Hematopoietic multipotent progenitor cell (in vitro differentiated cells): ENCODE measurements around the gene CMTM2. TPM values are rescaled to one million over a fixed set of nuclear protein-coding genes. Genes with fewer than 3 reads are reported as not detected.
A peak's percentile ranks its signal among the peaks of the same experiment; 100 is the strongest.
"Not testable (repeated sequence)": the region's sequence is repeated elsewhere in the genome, so short reads cannot be mapped to it uniquely, and the experiment has no call there.

Source experiments
- DNase-seq, 3 donors: peaks; one replicate each; pipeline ENCODE4 v3.0.0-alpha.2; 2011 to 2015; ENCODE audit warnings: low read depth in 2 of 3, low spot score in 2 of 3
- total RNA-seq: library from RNA; depleted of rRNA; stranded (reverse); fragments of >200 nt; gene quantifications from one replicate; pipeline ENCODE4 v1.2.3, GENCODE V29; 2012

The CMTM2 gene
- total RNA-seq, 1 donor: 0.54 TPM

DNA sequence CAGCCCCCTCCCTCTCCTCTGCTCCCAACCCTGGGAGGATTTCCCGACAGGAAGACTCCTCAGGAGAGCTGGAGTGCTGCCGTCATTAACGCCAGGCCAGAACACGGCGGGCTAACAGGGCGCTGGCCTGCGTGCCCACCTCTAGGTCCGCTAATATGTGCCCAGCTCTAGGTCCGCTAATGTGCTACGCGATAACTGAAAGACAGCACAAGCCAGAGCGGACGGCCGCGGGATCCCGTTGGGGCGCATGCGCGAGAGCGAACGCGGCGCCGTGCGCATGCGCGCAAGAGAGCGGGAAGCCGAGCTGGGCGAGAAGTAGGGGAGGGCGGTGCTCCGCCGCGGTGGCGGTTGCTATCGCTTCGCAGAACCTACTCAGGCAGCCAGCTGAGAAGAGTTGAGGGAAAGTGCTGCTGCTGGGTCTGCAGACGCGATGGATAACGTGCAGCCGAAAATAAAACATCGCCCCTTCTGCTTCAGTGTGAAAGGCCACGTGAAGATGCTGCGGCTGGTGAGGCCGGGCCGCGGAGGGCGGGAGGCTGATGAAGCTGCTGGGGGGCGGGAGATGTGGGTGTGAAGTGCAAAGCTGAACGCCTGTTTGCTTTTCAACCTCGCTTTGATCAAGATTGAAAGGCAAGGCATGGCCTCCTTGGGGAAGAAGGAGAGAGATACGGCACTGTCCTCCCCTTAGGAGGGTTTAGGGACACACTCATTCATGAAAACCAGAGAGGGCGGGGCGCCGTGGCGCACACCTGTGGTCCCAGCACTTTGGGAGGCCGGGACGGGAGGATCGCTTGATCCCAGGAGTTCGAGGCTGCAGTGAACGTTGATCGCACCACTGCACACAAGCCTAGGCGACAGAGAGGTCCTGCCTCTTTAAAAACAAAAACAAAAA, 26.7 kb upstream of the CMTM2 start, which contains the start of gene CKLF:
CKLF (plus strand) TSS at position 291 of the 892 bp plus-strand sequence; CDS start at position 431, 140 bp downstream.
- DNase-seq: peak; percentile 90 to 94 (median 93)

- DNase-seq: no peak
Observed at GRCh38 chr16:66553223-66553622, 26.0 kb upstream of the CMTM2 start.

GRCh38 chr16:66554021-66554420, 25.2 kb upstream of the CMTM2 start:
- DNase-seq: no peak

DNA sequence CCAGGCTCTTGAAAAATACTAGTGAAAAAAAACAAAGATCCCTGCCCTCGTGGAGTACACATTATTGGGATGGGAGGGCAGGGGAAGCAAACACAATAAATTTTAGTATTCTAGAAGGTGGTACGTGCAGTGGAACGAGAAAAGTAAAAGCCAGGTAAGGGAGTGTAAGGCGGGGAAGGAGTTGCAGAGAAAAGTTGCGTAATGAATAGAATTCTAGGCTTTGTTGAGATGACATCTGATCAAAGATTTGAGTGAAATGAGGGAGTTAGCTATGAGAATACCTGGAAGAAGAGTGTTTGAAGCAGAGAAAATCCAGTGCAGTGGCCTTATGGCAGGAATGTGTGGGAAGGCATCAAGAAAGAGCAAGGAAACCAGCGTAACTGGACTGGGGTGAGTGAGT, 24.8 kb upstream of the CMTM2 start:
- DNase-seq: no peak

DNA sequence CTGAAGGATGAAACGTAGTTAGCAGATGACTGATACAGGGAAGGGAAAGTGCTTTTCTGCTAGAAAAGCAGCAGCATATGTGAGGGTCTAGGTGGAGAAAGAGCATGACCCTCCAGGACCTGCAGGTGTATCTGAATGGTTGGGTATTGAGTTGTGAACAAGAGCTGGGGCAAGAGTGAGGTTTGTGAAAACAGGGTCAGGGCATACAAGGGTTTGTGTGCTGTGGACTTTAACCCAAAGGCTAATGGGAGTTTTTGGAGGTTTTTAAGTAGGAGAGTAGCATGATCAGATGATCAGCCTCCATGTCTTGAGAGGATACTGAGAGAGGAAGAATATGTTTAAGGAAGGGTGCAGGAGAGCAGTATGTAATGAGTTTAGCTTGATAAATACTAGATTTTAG, 19.2 kb upstream of the CMTM2 start:
- no peak for DNase-seq

- DNase-seq: no peak
Observed at GRCh38 chr16:66561381-66562080, 17.7 kb upstream of the CMTM2 start.

DNA sequence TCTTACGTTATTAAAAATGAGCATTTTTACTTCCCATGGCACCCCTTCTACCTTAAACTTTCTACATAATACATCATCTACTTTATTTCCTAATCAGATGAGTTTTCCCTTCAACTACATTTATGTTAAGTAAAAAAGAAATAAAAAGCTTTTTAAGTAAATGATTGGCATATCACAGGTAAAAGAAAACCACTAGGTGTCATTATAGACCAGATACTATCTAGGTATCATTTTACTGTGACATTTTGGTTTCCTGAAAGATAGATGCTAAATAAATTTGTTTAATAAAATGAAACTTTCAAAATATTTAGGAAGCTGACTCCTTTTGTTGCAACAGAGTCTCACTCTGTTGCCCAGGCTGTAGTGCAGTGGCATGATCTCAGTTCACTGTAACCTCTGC, 16.9 kb upstream of the CMTM2 start:
- DNase-seq: no peak

GRCh38 chr16:66562986-66563385, 16.3 kb upstream of the CMTM2 start:
- DNase-seq: peak in 1 of 3 donors; percentile 36

DNA sequence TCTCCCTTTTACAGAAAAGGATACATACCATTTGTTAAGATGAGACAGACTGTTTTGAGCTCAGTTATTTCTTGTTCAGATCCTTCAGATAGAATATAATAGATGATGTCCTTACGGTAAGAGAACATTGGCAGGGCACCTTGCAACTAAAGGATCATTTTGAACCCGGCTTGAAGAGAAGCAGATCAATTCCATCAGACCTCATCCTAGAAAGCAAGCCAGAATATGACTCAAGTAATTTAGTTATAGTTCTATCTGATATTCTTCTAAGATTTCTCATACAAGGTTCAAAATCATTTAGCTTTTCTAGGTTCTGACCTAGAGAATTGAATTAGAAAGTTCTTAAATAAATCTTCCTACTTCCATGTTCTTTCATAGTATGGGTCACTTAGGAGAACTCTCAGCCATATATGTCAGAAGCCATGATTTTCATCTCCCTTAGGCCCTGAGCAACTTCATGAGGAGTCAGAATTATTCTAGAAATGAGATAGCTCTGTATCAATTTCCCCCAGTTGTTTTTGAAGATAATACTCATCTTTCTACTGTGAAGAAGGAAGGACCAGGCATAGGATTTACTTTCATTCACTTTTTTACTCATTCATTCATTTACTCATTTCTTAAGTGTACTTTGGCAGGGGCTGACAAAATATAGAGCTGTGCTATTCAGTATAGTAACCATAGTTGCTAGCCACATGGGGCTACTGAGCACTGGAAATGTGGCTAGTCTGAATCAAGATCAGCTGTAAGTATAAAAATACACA, 15.5 kb upstream of the CMTM2 start:
- no peak for DNase-seq

DNA sequence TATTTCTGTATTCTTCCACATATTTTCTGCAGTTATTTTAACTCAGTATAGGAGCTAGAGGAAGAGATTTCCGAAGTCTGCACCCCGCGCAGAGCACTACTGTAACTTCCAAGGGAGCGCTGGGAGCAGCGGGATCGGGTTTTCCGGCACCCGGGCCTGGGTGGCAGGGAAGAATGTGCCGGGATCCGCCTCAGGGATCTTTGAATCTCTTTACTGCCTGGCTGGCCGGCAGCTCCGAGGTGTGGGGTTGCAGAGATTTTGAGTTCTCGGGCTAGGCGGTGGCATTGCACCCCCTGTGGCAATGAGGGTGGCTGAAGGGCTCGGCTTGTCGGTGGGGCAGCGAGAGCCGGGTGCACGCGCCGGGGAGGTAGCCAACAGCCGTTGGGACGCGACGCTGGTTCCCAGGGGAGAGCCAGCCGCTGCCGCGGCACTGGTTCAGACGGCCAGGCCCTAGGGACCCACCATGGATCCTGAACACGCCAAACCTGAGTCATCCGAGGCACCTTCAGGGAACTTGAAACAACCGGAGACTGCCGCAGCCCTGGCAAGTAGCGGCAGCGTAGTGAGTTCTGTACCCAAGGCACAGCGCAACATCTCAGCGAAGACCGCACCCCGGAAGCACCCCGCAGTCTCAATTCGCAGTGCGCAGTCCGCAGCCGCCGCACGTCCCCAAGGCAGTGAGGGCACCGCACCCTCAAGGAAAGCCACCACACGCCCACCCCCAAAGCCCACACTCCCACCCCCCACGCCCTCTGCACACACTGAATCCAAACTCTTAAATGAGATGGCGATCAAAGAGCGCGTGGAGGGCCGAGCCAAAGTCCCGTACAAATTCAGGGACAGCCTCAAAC, 13.0 kb upstream of the CMTM2 start, which contains the start of gene CMTM1:
CMTM1 (plus strand) TSS at position 389 of the 851 bp plus-strand sequence; CDS start at position 464, 75 bp downstream.
- no peak for DNase-seq

DNA sequence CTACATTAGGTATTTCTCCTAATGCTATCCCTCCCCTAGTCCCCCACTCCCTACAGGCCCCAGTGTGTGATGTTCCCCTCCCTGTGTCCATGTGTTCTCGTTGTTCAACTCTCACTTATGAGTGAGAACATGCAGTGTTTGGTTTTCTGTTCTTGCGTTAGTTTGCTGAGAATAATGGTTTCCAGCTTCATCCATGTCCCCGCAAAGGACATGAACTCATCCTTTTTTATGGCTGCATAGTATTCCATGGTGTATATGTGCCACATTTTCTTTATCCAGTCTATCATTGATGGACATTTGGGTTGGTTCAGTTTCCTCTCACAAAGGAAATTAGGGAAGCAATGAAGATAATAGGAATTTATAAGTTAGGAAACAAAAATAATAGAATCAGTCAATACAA, 12.0 kb upstream of the CMTM2 start:
- DNase-seq: not testable (repeated sequence)

GRCh38 chr16:66568355-66568754, 10.9 kb upstream of the CMTM2 start:
- DNase-seq: no peak

GRCh38 chr16:66569131-66569530, 10.1 kb upstream of the CMTM2 start:
- DNase-seq: no peak

DNA sequence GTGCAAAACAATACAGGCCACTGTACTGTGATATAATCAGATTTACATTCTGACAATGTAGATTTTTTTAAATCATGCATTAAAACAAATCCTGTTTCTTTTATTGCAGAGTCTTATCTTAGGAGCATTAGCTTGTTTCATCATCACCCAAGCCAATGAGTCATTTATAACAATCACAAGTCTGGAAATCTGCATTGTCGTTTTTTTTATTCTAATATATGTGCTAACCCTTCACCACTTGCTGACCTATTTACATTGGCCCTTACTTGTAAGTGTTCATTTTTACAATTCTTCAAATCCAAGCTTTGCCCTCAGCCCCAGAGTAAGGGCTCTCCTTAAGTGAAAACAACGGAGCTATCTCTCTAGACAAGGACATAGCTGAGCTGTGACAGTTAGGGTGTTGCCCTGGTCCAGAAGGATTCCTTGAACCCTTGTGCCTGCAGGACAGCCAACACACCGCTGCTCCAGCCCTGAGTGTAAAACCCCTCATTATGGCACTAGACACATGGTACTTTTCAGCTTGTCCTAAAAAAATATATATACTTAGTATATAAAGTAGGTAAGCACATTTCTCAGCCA, 9.3 kb upstream of the CMTM2 start:
- no peak for DNase-seq

- DNase-seq: no peak
Observed at GRCh38 chr16:66572356-66572755, 6.9 kb upstream of the CMTM2 start.

GRCh38 chr16:66574081-66574480, 5.2 kb upstream of the CMTM2 start:
- no peak for DNase-seq

DNA sequence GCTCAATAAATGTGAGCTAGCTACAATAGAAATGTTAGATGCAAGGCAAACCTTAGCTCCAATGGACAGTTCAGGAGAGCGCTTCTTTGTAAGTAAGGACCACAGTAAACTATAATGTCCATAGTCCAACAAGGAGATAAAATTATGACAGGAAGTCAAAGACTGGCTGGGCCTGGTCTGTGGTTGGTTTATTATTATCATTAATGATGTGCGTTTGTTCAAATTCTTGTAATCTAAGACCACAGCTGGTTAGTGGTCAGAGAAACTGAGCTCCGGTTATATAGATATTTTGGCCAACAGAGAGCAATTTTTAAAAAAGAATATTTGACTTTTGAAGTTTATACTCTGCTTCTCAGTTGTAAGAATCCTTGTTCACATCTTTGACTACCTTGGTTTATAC, 4.7 kb upstream of the CMTM2 start:
- no peak for DNase-seq

- DNase-seq: no peak
Observed at GRCh38 chr16:66575060-66575459, 4.2 kb upstream of the CMTM2 start.

- no peak for DNase-seq
Observed at GRCh38 chr16:66576296-66576695, 3.0 kb upstream of the CMTM2 start.
